GM12878 (cell line): ENCODE results near the gene SRSF7.

Source experiments
- CTCF ChIP-seq, 3 experiments: IDR thresholded peaks in 2 of 3; conservative IDR thresholded peaks in 1 of 3; 2 replicates each; pipeline ENCODE4 v1.5.1; 2011; ENCODE audit warnings: low read depth in 3 of 3, low read length in 3 of 3, mild to moderate bottlenecking in 3 of 3, control low read depth in 2 of 3, moderate library complexity in 2 of 3, inconsistent platforms in 1 of 3, mixed read lengths in 1 of 3; ENCODE audit not compliant: control insufficient read depth in 2 of 3, insufficient read depth in 1 of 3; ENCODE audit errors: extremely low read depth in 1 of 3
- EP300 ChIP-seq, 2 experiments: fragments of 150-350 bp in 1 of 2; IDR thresholded peaks; 2 replicates each; pipeline ENCODE4 v1.6.1; 2011 to 2012; ENCODE audit warnings: low read depth in 2 of 2, low read length in 2 of 2, borderline replicate concordance in 1 of 2, improper control_type of control experiment in 1 of 2, inconsistent platforms in 1 of 2; ENCODE audit not compliant: control insufficient read depth in 1 of 2
- MTA3 ChIP-seq: IDR thresholded peaks from 2 replicates; pipeline ENCODE4 v1.6.1; 2012; ENCODE audit warnings: low read length, inconsistent platforms, borderline replicate concordance
- RBBP5 ChIP-seq: fragments of 200-600 bp; sonication (generic); conservative IDR thresholded peaks from 2 replicates; pipeline ENCODE4 v1.6.1; 2016
- SPI1 ChIP-seq: IDR thresholded peaks from 2 replicates; pipeline ENCODE4 v1.6.1; 2011; ENCODE audit warnings: low read depth, mild to moderate bottlenecking, low read length, moderate library complexity, borderline replicate concordance; ENCODE audit not compliant: insufficient read depth

GRCh38 chr2:38709567-38710194 lies 41.5 kb downstream of the SRSF7 start:
- TF ChIP-seq MTA3 (no peak), SPI1 (no peak), EP300 (IDR thresholded peaks at IDR 0.05; ENCODE audit: borderline replicate concordance in 1 of 2, control insufficient read depth in 1 of 2, low read depth in 2 of 2, low read length in 2 of 2) (peak in 1 of 2 experiments; percentile 47; a peak in 2 of 4 replicates), RBBP5 (no peak), CTCF (IDR thresholded peaks at IDR 0.05 in 2 of 3, conservative IDR thresholded peaks at IDR 0.05 in 1 of 3; ENCODE audit: control insufficient read depth in 2 of 3, extremely low read depth in 1 of 3, insufficient read depth in 1 of 3, low read depth in 3 of 3, low read length in 3 of 3) (no peak)
